ENCODE measurements around the gene DNASE1L1.

The DNASE1L1 gene

DNA sequence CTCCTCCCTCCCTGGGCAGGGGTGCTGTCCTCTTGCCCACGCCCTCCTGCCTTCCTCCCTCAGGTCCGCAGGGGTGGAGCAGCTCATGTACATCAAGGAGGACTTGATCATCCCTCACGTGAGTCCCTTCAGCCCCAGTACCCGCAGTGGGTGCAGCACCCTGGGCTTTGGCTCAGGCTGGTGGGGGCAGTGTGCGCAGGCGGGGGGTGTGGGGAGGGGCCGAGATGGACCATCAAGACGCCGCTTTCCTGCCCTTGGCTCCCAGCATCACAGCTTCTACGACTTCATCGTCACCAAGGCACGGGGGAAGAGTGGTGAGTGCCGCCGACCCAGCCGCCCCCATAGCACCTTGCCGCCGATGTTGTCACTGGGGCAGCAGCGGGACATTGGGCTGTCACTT lies 40.6 kb upstream of the DNASE1L1 start:
- CTCF ChIA-PET: no interaction called here
- POLR2A ChIA-PET: interaction anchor here (2.3 kb wide), 1 partner anchor 10 kb away, joined by 8 read pairs; no protein-coding TSS in a partner anchor
- no peak for DNase-seq (ENCODE audit: low read depth, low spot score)
- no peak overlapping the region for H3K4me3 ChIP-seq (ENCODE audit: low read depth, low read length)
- TF ChIP-seq, protein P1, sequence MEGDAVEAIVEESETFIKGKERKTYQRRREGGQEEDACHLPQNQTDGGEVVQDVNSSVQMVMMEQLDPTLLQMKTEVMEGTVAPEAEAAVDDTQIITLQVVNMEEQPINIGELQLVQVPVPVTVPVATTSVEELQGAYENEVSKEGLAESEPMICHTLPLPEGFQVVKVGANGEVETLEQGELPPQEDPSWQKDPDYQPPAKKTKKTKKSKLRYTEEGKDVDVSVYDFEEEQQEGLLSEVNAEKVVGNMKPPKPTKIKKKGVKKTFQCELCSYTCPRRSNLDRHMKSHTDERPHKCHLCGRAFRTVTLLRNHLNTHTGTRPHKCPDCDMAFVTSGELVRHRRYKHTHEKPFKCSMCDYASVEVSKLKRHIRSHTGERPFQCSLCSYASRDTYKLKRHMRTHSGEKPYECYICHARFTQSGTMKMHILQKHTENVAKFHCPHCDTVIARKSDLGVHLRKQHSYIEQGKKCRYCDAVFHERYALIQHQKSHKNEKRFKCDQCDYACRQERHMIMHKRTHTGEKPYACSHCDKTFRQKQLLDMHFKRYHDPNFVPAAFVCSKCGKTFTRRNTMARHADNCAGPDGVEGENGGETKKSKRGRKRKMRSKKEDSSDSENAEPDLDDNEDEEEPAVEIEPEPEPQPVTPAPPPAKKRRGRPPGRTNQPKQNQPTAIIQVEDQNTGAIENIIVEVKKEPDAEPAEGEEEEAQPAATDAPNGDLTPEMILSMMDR (IDR thresholded peaks at IDR 0.05; ENCODE audit: insufficient read depth, low read length, missing control alignments): no peak

DNA sequence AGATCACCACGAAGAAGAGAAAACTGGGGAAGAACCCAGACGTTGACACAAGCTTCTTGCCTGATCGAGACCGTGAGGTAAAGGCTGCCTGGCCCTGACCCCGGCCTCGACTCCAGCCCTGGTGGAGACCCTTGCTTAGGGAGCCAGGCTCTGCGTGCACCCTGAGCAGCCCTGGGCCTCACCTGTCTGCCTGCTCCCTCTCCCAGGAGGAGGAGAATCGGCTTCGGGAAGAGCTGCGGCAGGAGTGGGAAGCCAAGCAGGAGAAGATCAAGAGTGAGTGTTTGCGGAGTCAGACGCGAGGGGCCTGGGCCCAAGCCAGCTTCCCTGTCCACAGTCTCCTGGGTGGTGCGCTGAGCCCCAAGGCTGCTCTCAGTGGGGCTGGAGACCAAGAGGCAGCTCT lies 39.4 kb upstream of the DNASE1L1 start:
- TF ChIP-seq, protein P1 (IDR thresholded peaks at IDR 0.05; ENCODE audit: insufficient read depth, low read length, missing control alignments): no peak
- ChIA-PET POLR2A (interaction anchor here (0.7 to 2.3 kb wide), 2 partner anchors 11 to 28 kb away, joined by 3 to 8 read pairs; no protein-coding TSS in a partner anchor), CTCF (interaction anchor here (1.1 kb wide), 1 partner anchor 79 kb away, joined by 3 read pairs; no protein-coding TSS in a partner anchor)
- DNase-seq (ENCODE audit: low read depth, low spot score): no peak
- H3K4me3 ChIP-seq (ENCODE audit: low read depth, low read length): no peak overlapping the region

DNA sequence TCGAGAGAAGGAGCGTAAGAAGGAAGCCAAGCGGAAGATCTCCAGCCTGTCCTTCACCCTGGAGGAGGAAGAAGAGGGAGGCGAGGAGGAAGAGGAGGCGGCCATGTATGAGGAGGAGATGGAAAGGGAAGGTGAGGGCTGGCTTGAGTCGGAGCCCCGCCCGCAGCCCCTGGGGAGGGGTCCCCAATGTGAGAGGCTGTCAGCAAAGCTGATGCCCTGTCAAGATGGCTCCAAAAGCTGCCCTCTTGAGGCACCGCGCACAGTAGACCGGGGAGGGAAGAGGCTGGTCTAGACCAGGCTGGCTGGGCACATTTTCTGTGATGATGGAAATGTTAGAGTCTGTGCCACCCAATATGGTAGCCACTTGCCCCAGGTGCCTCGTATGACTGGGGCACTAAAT lies 37.4 kb upstream of the DNASE1L1 start:
- H3K4me3 ChIP-seq (ENCODE audit: low read depth, low read length): no peak overlapping the region
- DNase-seq (ENCODE audit: low read depth, low spot score): no peak
- CTCF ChIA-PET: interaction anchor here (0.8 kb wide), 1 partner anchor 81 kb away, joined by 3 read pairs; no protein-coding TSS in a partner anchor
- TF ChIP-seq, protein P1 (IDR thresholded peaks at IDR 0.05; ENCODE audit: insufficient read depth, low read length, missing control alignments): no peak
- POLR2A ChIA-PET: interaction anchor here (0.6 to 1.3 kb wide), 2 partner anchors 13 to 23 kb away, joined by 3 to 5 read pairs; no protein-coding TSS in a partner anchor

DNA sequence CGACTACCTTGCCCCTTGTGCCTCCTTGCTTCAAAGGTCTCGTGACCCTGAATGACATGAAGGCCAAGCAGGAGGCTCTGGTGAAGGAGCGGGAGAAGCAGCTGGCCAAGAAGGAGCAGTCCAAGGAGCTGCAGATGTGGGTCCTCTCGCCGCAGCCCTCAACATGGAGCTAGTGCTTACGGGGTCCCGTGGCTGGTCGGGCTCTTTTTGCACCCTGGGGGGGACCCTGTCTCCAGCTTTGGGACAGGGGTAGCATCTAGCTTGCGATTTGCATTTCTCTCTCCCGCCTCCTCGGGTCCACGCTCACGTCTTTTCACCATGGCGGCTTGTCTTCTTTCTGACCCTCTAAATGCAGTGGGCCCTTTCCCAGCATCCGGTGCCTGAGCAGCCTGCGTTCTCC lies 36.7 kb upstream of the DNASE1L1 start:
- ChIA-PET CTCF (interaction anchor here (0.8 kb wide), 1 partner anchor 82 kb away, joined by 3 read pairs; no protein-coding TSS in a partner anchor), POLR2A (interaction anchor here (1.1 to 1.3 kb wide), 2 partner anchors 8 to 14 kb away, joined by 3 to 5 read pairs; no protein-coding TSS in a partner anchor)
- H3K4me3 ChIP-seq (ENCODE audit: low read depth, low read length): no peak overlapping the region

DNA sequence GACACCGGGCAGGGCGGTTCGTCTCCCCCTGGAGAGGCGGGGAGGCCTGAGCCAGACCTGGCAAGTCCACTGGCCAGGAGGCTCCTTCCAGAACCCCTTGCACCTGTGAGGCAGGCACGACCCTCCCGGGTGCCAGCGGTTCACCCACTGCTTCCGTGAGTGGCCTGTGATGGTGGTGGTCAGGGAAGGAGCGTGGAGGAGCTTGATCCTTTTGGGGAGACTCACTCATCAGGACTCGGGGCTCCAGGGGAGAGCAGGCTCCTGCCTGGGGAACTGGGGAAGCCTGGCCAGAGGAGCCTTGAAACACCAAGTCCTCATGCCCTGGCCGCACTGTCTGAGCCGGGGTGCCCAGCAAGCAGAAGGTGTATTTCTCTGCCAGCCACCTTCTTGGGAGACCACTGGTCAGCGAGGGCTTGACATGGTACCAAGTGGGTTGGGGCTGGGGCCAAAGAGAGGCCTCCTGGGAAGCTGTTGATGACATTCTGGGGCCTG lies 35.7 kb upstream of the DNASE1L1 start:
- peak overlapping the region; percentile 64 for H3K4me3 ChIP-seq (ENCODE audit: low read depth, low read length)
- ChIA-PET POLR2A (interaction anchor here (1.1 kb wide), 1 partner anchor 9 kb away, joined by 3 read pairs; no protein-coding TSS in a partner anchor), CTCF (interaction anchor here (0.7 kb wide), 1 partner anchor 10 kb away, joined by 3 read pairs; no protein-coding TSS in a partner anchor)
- DNase-seq (ENCODE audit: low read depth, low spot score): no peak
- TF ChIP-seq, protein P1 (IDR thresholded peaks at IDR 0.05; ENCODE audit: insufficient read depth, low read length, missing control alignments): no peak

More for the DNA sequence above, 36.7 kb upstream of the DNASE1L1 start:
- TF ChIP-seq, protein P1 (IDR thresholded peaks at IDR 0.05; ENCODE audit: insufficient read depth, low read length, missing control alignments): no peak
- DNase-seq (ENCODE audit: low read depth, low spot score): no peak

DNA sequence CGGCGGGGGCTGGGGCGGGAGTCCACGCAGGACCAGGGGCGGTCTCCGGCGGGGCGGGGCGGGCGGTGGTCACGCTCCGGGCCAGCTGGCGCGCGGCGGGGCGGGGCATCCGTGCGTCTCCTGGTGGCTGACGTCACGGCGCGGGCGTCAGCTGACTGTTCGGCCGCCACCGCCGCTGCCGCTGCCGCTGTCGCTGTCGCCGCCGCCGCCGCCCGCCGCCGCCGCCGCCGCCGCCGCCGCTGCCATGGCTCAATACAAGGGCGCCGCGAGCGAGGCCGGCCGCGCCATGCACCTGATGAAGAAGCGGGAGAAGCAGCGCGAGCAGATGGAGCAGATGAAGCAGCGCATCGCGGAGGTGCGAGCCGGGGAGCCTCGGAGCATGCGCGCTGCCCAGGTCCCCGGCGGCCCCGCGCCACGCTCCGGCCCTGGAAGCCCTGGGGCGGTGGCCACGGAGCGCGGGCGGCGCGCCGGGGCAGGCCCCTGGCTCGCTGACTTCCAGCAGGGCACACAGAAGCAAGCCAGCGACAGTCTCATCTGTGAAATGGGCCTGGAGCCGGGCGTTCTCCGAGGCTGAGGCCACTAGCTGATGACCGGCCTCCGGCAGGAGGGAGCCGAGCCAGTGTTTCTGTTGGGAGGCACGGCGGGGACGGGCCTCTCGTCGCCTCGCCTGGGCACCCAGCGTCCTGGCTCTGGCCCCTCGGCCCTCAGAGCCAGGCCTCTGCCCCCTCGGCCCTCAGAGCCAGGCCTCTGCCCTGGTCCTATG lies 35.1 kb upstream of the DNASE1L1 start, which contains the start of gene FAM50A:
Gene FAM50A, plus strand, starts transcription at position 150 of the 763 bp plus-strand sequence. Its CDS starts 95 bp downstream, at position 245.
- peak within 1 kb of the TSS; percentile 64 for H3K4me3 ChIP-seq (ENCODE audit: low read depth, low read length)
- no peak for DNase-seq (ENCODE audit: low read depth, low spot score)
- POLR2A ChIA-PET: interaction anchor here (1.0 kb wide), 1 partner anchor 15 kb away, joined by 3 read pairs; no protein-coding TSS in a partner anchor
- TF ChIP-seq, protein P1 (IDR thresholded peaks at IDR 0.05; ENCODE audit: insufficient read depth, low read length, missing control alignments): no peak
- CTCF ChIA-PET: interaction anchor here (0.9 kb wide), 1 partner anchor 46 kb away, joined by 3 read pairs; the partner anchor contains the start of gene RPL10

Measured in AG04449 (cell line).